WTC11 (cell line): Measurements from ENCODE around the gene ZNF22. TPM values are rescaled to one million over a fixed set of nuclear protein-coding genes. Genes with fewer than 3 reads are reported as not detected.

Experiments used
- ATAC-seq: fragments of 200-7000 bp; cut with Tn5 transposase; 2 replicates; pipeline ENCODE4 v1.10.0; 2021; ENCODE audit warnings: mild to moderate bottlenecking, moderate library complexity
- CTCF ChIA-PET: fragments of 300-600 bp; sonication (Branson Sonifier 250); formaldehyde crosslinking; loops from one replicate; lab custom pipeline; 2021; ENCODE audit warnings: antibody characterized with exemption; lab: Charles Lee
- POLR2A ChIA-PET: fragments of 350-600 bp; sonication (Branson Sonifier 250); formaldehyde crosslinking; loops from one replicate; lab custom pipeline; 2021; ENCODE audit warnings: antibody characterized with exemption; lab: Charles Lee
- DNase-seq: peaks from one replicate; pipeline ENCODE4 v3.0.0; 2021; ENCODE audit warnings: low spot score
- H3K27ac Mint-ChIP-seq: 2 replicates; pipeline ENCODE4 v1.8.0; 2021; ENCODE audit warnings: mixed read lengths
- H3K27me3 Mint-ChIP-seq: 2 replicates; pipeline ENCODE4 v1.8.0; 2021; ENCODE audit warnings: low read depth, mild to moderate bottlenecking, moderate library complexity, mixed read lengths
- H3K36me3 Mint-ChIP-seq: 2 replicates; pipeline ENCODE4 v1.8.0; 2021; ENCODE audit warnings: mixed read lengths
- H3K4me1 Mint-ChIP-seq: 2 replicates; pipeline ENCODE4 v1.8.0; 2022; ENCODE audit warnings: mixed read lengths
- H3K4me3 Mint-ChIP-seq: 2 replicates; pipeline ENCODE4 v1.8.0; 2021; ENCODE audit warnings: mild to moderate bottlenecking, moderate library complexity, mixed read lengths
- H3K9me3 Mint-ChIP-seq: 2 replicates; pipeline ENCODE4 v1.8.0; 2021; ENCODE audit warnings: mixed read lengths
- CREM ChIP-seq: sonication (generic); formaldehyde crosslinking; IDR thresholded peaks from 2 replicates; pipeline ENCODE4 v1.8.1; 2022; ENCODE audit warnings: mild to moderate bottlenecking, missing genetic modification reagents, moderate library complexity
- ELF4 ChIP-seq: sonication (generic); formaldehyde crosslinking; IDR thresholded peaks from 2 replicates; pipeline ENCODE4 v1.8.1; 2022; ENCODE audit warnings: low read depth, mild to moderate bottlenecking, moderate library complexity, missing genetic modification reagents
- ESRRA ChIP-seq: sonication (generic); formaldehyde crosslinking; IDR thresholded peaks from 2 replicates; pipeline ENCODE4 v1.8.1; 2022; ENCODE audit warnings: mild to moderate bottlenecking, missing genetic modification reagents, borderline replicate concordance
- FOXJ3 ChIP-seq: sonication (generic); formaldehyde crosslinking; IDR thresholded peaks from 2 replicates; pipeline ENCODE4 v1.9.0; 2021; ENCODE audit warnings: missing genetic modification reagents, mild to moderate bottlenecking, borderline replicate concordance
- GRHL2 ChIP-seq: fragments of 250-450 bp; sonication (Bioruptor Pico); IDR thresholded peaks from 2 replicates; pipeline ENCODE4 v1.8.0; 2022; ENCODE audit warnings: mild to moderate bottlenecking, moderate library complexity; ENCODE audit not compliant: insufficient replicate concordance, severe bottlenecking
- GTF2I ChIP-seq: fragments of 250-450 bp; sonication (Bioruptor Pico); conservative IDR thresholded peaks from 2 replicates; pipeline ENCODE4 v1.4.0; 2021; ENCODE audit warnings: mild to moderate bottlenecking
- JUN ChIP-seq: sonication (generic); formaldehyde crosslinking; IDR thresholded peaks from 2 replicates; pipeline ENCODE4 v1.8.0; 2023; ENCODE audit warnings: mild to moderate bottlenecking, missing genetic modification reagents
- NR1H2 ChIP-seq: sonication (generic); formaldehyde crosslinking; IDR thresholded peaks from 2 replicates; pipeline ENCODE4 v1.9.0; 2021; ENCODE audit warnings: mild to moderate bottlenecking, moderate library complexity, missing genetic modification reagents
- RELA ChIP-seq: sonication (generic); formaldehyde crosslinking; IDR thresholded peaks from 2 replicates; pipeline ENCODE4 v1.8.1; 2022; ENCODE audit warnings: missing genetic modification reagents, mild to moderate bottlenecking, borderline replicate concordance
- total RNA-seq: library from RNA; stranded (reverse); gene quantifications from 3 replicates; pipeline ENCODE4 v1.2.3, GENCODE V29; 2021
- TF ChIP-seq, protein P1 (sequence below): sonication (generic); formaldehyde crosslinking; IDR thresholded peaks from 2 replicates; pipeline ENCODE4 v1.8.1; 2023; ENCODE audit warnings: mild to moderate bottlenecking, missing genetic modification reagents
- TF ChIP-seq, protein P2 (sequence below): sonication (generic); formaldehyde crosslinking; IDR thresholded peaks from 2 replicates; pipeline ENCODE4 v1.8.1; 2023; ENCODE audit warnings: mild to moderate bottlenecking, missing genetic modification reagents, moderate library complexity
- TF ChIP-seq, protein P3 (sequence below): sonication (generic); formaldehyde crosslinking; IDR thresholded peaks from 2 replicates; pipeline ENCODE4 v1.8.1; 2023; ENCODE audit warnings: mild to moderate bottlenecking, missing genetic modification reagents
- TF ChIP-seq, protein P4 (sequence below): sonication (generic); formaldehyde crosslinking; IDR thresholded peaks from 2 replicates; pipeline ENCODE4 v1.8.0; 2023; ENCODE audit warnings: missing genetic modification reagents
- TF ChIP-seq, protein P5 (sequence below): sonication (generic); formaldehyde crosslinking; IDR thresholded peaks from 2 replicates; pipeline ENCODE4 v1.8.0; 2023; ENCODE audit warnings: mild to moderate bottlenecking, missing genetic modification reagents
- TF ChIP-seq, protein P6 (sequence below): fragments of 250-450 bp; sonication (Bioruptor Pico); IDR thresholded peaks from 2 replicates; pipeline ENCODE4 v1.9.0; 2021; ENCODE audit warnings: mild to moderate bottlenecking, borderline replicate concordance
- TF ChIP-seq, protein P7 (sequence below): sonication (generic); formaldehyde crosslinking; IDR thresholded peaks from 2 replicates; pipeline ENCODE4 v1.8.1; 2023; ENCODE audit warnings: mild to moderate bottlenecking, missing genetic modification reagents, moderate library complexity
- TF ChIP-seq, protein P8 (sequence below): sonication (generic); formaldehyde crosslinking; IDR thresholded peaks from 2 replicates; pipeline ENCODE4 v1.8.1; 2022; ENCODE audit warnings: low read depth, mild to moderate bottlenecking, moderate library complexity, missing genetic modification reagents, borderline replicate concordance

The ZNF22 gene
- total RNA-seq, 1 experiment from 2014 or later = 31.0 TPM

DNA sequence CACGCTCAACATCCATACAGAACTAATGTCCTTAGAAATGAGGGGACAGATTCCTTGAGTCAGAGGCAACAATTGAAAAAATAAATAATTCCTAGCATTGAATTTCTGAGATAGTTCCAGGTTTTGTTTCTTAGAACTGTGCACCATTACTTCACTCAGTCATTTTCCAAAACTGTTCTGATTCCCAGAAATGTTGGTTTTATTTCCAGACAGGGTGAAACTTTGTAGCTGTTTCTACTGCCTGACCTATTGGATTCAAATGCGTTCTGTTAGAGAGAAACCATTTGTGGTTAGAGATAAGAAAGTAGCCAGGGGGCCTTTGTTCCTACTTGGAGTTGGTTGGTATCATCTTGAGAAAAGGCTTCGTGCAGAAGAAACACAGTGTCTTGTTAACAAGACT is 14.1 kb upstream of the ZNF22 start:
- no peak for ATAC-seq
- H3K27me3 Mint-ChIP-seq = no peaks in the 10 kb centered on the region; the same call in 1 of the 2 replicates
- no peak overlapping the region for H3K27ac Mint-ChIP-seq
- ChIA-PET CTCF (interaction anchor here (0.9 to 2.2 kb wide), 3 partner anchors 54 to 108 kb away, joined by 4 to 12 read pairs (median 5); no protein-coding TSS in a partner anchor), POLR2A (no interaction called here)
- H3K9me3 Mint-ChIP-seq = no peaks in the 10 kb centered on the region
- H3K36me3 Mint-ChIP-seq = peaks cover 4% of the 10 kb centered on the region
- peaks cover 66% of the 10 kb centered on the region for H3K4me1 Mint-ChIP-seq
- H3K4me3 Mint-ChIP-seq = no peak overlapping the region
- no peak for DNase-seq
- TF ChIP-seq GTF2I (CRISPR knock-in tag) = no peak
- TF ChIP-seq, all 79 proteins: peak for 0

DNA sequence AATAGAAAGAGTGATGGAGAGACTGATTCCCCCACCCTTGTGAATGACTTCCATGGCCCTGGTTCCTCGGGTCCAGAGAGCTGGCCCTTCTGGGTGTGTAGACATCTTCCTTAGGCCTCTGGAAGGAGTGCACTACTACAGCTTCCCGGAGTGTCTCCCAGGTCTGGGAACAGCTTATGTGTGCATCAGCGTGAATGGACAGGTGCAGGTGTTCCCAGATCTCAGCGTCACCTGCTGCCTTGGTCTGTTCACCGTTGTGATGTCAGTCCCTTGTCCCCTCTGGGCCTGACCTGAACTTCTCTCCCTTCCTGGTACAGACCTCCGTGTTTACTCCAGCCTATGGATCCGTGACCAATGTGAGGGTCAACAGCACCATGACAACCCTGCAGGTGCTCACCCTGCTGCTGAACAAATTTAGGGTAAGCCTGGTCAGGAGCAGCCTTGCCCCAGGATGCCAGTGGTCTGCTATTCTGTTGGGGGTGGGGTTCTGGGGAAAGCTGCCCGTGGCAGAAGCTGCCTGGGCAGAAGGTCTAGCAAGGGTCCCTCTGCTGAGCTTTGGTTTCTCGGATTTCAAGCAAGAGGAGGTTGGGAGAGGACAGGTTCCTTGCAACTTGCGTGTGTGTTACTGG is 11.7 kb upstream of the ZNF22 start:
- POLR2A ChIA-PET = no interaction called here
- peak overlapping the region; percentile 5; the same call in 1 of the 2 replicates for H3K27ac Mint-ChIP-seq
- no peaks in the 10 kb centered on the region; the same call in 1 of the 2 replicates for H3K27me3 Mint-ChIP-seq
- H3K9me3 Mint-ChIP-seq = no peaks in the 10 kb centered on the region
- no peak overlapping the region for H3K4me3 Mint-ChIP-seq
- ATAC-seq (no peak), DNase-seq (no peak)
- peaks cover 75% of the 10 kb centered on the region for H3K4me1 Mint-ChIP-seq
- TF ChIP-seq CREM (CRISPR knock-in tag) (no peak), JUN (CRISPR knock-in tag) (no peak), ESRRA (CRISPR knock-in tag) (no peak), GRHL2 (no peak), NR1H2 (CRISPR knock-in tag) (no peak), ELF4 (no peak), RELA (CRISPR knock-in tag) (no peak), FOXJ3 (CRISPR knock-in tag) (no peak)
- TF ChIP-seq, protein P1, sequence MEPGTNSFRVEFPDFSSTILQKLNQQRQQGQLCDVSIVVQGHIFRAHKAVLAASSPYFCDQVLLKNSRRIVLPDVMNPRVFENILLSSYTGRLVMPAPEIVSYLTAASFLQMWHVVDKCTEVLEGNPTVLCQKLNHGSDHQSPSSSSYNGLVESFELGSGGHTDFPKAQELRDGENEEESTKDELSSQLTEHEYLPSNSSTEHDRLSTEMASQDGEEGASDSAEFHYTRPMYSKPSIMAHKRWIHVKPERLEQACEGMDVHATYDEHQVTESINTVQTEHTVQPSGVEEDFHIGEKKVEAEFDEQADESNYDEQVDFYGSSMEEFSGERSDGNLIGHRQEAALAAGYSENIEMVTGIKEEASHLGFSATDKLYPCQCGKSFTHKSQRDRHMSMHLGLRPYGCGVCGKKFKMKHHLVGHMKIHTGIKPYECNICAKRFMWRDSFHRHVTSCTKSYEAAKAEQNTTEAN (CRISPR knock-in tag) = no peak
- TF ChIP-seq, protein P2, sequence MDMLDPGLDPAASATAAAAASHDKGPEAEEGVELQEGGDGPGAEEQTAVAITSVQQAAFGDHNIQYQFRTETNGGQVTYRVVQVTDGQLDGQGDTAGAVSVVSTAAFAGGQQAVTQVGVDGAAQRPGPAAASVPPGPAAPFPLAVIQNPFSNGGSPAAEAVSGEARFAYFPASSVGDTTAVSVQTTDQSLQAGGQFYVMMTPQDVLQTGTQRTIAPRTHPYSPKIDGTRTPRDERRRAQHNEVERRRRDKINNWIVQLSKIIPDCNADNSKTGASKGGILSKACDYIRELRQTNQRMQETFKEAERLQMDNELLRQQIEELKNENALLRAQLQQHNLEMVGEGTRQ (CRISPR knock-in tag) = no peak
- TF ChIP-seq, protein P3, sequence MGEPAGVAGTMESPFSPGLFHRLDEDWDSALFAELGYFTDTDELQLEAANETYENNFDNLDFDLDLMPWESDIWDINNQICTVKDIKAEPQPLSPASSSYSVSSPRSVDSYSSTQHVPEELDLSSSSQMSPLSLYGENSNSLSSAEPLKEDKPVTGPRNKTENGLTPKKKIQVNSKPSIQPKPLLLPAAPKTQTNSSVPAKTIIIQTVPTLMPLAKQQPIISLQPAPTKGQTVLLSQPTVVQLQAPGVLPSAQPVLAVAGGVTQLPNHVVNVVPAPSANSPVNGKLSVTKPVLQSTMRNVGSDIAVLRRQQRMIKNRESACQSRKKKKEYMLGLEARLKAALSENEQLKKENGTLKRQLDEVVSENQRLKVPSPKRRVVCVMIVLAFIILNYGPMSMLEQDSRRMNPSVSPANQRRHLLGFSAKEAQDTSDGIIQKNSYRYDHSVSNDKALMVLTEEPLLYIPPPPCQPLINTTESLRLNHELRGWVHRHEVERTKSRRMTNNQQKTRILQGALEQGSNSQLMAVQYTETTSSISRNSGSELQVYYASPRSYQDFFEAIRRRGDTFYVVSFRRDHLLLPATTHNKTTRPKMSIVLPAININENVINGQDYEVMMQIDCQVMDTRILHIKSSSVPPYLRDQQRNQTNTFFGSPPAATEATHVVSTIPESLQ (CRISPR knock-in tag) = no peak
- TF ChIP-seq, protein P4, sequence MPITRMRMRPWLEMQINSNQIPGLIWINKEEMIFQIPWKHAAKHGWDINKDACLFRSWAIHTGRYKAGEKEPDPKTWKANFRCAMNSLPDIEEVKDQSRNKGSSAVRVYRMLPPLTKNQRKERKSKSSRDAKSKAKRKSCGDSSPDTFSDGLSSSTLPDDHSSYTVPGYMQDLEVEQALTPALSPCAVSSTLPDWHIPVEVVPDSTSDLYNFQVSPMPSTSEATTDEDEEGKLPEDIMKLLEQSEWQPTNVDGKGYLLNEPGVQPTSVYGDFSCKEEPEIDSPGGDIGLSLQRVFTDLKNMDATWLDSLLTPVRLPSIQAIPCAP (CRISPR knock-in tag) = no peak
- TF ChIP-seq, protein P5, sequence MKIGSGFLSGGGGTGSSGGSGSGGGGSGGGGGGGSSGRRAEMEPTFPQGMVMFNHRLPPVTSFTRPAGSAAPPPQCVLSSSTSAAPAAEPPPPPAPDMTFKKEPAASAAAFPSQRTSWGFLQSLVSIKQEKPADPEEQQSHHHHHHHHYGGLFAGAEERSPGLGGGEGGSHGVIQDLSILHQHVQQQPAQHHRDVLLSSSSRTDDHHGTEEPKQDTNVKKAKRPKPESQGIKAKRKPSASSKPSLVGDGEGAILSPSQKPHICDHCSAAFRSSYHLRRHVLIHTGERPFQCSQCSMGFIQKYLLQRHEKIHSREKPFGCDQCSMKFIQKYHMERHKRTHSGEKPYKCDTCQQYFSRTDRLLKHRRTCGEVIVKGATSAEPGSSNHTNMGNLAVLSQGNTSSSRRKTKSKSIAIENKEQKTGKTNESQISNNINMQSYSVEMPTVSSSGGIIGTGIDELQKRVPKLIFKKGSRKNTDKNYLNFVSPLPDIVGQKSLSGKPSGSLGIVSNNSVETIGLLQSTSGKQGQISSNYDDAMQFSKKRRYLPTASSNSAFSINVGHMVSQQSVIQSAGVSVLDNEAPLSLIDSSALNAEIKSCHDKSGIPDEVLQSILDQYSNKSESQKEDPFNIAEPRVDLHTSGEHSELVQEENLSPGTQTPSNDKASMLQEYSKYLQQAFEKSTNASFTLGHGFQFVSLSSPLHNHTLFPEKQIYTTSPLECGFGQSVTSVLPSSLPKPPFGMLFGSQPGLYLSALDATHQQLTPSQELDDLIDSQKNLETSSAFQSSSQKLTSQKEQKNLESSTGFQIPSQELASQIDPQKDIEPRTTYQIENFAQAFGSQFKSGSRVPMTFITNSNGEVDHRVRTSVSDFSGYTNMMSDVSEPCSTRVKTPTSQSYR = no peak
- TF ChIP-seq, protein P6, sequence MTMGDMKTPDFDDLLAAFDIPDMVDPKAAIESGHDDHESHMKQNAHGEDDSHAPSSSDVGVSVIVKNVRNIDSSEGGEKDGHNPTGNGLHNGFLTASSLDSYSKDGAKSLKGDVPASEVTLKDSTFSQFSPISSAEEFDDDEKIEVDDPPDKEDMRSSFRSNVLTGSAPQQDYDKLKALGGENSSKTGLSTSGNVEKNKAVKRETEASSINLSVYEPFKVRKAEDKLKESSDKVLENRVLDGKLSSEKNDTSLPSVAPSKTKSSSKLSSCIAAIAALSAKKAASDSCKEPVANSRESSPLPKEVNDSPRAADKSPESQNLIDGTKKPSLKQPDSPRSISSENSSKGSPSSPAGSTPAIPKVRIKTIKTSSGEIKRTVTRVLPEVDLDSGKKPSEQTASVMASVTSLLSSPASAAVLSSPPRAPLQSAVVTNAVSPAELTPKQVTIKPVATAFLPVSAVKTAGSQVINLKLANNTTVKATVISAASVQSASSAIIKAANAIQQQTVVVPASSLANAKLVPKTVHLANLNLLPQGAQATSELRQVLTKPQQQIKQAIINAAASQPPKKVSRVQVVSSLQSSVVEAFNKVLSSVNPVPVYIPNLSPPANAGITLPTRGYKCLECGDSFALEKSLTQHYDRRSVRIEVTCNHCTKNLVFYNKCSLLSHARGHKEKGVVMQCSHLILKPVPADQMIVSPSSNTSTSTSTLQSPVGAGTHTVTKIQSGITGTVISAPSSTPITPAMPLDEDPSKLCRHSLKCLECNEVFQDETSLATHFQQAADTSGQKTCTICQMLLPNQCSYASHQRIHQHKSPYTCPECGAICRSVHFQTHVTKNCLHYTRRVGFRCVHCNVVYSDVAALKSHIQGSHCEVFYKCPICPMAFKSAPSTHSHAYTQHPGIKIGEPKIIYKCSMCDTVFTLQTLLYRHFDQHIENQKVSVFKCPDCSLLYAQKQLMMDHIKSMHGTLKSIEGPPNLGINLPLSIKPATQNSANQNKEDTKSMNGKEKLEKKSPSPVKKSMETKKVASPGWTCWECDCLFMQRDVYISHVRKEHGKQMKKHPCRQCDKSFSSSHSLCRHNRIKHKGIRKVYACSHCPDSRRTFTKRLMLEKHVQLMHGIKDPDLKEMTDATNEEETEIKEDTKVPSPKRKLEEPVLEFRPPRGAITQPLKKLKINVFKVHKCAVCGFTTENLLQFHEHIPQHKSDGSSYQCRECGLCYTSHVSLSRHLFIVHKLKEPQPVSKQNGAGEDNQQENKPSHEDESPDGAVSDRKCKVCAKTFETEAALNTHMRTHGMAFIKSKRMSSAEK = no peak
- TF ChIP-seq, protein P7, sequence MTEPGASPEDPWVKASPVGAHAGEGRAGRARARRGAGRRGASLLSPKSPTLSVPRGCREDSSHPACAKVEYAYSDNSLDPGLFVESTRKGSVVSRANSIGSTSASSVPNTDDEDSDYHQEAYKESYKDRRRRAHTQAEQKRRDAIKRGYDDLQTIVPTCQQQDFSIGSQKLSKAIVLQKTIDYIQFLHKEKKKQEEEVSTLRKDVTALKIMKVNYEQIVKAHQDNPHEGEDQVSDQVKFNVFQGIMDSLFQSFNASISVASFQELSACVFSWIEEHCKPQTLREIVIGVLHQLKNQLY (CRISPR knock-in tag) = no peak
- TF ChIP-seq, protein P8, sequence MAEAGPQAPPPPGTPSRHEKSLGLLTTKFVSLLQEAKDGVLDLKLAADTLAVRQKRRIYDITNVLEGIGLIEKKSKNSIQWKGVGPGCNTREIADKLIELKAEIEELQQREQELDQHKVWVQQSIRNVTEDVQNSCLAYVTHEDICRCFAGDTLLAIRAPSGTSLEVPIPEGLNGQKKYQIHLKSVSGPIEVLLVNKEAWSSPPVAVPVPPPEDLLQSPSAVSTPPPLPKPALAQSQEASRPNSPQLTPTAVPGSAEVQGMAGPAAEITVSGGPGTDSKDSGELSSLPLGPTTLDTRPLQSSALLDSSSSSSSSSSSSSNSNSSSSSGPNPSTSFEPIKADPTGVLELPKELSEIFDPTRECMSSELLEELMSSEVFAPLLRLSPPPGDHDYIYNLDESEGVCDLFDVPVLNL = no peak
- H3K36me3 Mint-ChIP-seq = peaks cover 13% of the 10 kb centered on the region
- CTCF ChIA-PET = interaction anchor here (0.8 to 9.4 kb wide), 10 partner anchors 10 to 124 kb away, joined by 3 to 143 read pairs (median 6); partner anchors contain the start of genes DEPP1 and ZNF22
